ENCODE results near the gene ATP8A1.
"Not testable (repeated sequence)": the region's sequence is repeated elsewhere in the genome, so short reads cannot be mapped to it uniquely, and the experiment has no call there.

ATP8A1 gene

DNA sequence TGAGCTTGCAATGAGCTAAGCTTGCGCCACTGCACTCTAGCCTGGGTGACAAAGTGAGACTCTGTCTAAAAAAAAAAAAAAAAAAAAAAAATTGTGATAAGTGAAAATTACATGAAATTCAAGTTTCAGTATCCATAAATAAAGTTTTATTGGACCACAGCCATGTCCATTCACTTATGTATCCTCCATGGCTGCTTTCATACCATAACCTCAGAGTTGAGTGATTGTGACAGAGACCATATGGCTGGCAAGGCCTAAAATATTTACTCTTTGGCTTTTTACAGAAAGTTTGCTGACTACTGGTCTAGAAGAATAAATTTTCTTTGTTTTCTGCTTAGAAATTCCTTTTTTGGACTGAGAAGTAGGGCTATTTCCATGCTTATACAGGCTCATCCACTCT, 271.4 kb downstream of the ATP8A1 start:
- TF ChIP-seq EZH2phosphoT487 (IDR thresholded peaks at IDR 0.05; ENCODE audit: low read depth) = no peak
- TF ChIP-seq, protein P1, sequence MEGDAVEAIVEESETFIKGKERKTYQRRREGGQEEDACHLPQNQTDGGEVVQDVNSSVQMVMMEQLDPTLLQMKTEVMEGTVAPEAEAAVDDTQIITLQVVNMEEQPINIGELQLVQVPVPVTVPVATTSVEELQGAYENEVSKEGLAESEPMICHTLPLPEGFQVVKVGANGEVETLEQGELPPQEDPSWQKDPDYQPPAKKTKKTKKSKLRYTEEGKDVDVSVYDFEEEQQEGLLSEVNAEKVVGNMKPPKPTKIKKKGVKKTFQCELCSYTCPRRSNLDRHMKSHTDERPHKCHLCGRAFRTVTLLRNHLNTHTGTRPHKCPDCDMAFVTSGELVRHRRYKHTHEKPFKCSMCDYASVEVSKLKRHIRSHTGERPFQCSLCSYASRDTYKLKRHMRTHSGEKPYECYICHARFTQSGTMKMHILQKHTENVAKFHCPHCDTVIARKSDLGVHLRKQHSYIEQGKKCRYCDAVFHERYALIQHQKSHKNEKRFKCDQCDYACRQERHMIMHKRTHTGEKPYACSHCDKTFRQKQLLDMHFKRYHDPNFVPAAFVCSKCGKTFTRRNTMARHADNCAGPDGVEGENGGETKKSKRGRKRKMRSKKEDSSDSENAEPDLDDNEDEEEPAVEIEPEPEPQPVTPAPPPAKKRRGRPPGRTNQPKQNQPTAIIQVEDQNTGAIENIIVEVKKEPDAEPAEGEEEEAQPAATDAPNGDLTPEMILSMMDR (IDR thresholded peaks at IDR 0.05; ENCODE audit: low read depth, low read length) = no peak

DNA sequence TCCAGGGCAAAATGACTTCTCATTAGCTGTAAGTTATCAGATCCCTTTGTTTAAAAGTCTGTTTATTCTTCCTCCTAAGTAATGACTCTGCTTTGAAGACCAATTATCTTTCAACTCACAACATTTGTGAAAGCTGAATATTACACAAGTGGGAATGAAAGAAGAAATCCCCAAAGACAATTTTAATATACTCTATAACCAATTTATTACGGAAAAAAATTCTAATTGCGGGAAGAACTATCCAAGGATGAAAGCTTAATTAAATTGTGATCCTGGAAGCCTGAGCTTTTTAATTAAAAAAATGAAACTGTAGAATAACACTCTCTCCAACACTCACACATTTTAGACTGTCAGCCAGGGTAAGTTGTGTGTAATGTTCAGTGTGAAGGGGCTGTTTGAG, 275.2 kb downstream of the ATP8A1 start:
- TF ChIP-seq, protein P1 (IDR thresholded peaks at IDR 0.05; ENCODE audit: low read depth, low read length) = no peak
- TF ChIP-seq EZH2phosphoT487 (IDR thresholded peaks at IDR 0.05; ENCODE audit: low read depth) = no peak
- no peak overlapping the region for H2AFZ ChIP-seq (ENCODE audit: low read depth, low read length)
- no peaks in the 10 kb centered on the region for H3K4me1 ChIP-seq (ENCODE audit: low read length)
- no peak overlapping the region for H3K9ac ChIP-seq (ENCODE audit: low read length)
- no peaks in the 10 kb centered on the region for H3K79me2 ChIP-seq (ENCODE audit: low read length)
- no peak overlapping the region for H3K4me3 ChIP-seq (ENCODE audit: low read length)
- no peaks in the 10 kb centered on the region for H3K36me3 ChIP-seq (replicated peaks; ENCODE audit: low read depth, low read length)
- no peak overlapping the region for H3K27ac ChIP-seq (ENCODE audit: low read length)
- H4K20me1 ChIP-seq (ENCODE audit: insufficient read depth, low read length) = no peaks in the 10 kb centered on the region
- H3K9me3 ChIP-seq (ENCODE audit: insufficient read depth, low read length) = no peaks in the 10 kb centered on the region
- no peak overlapping the region for H3K4me2 ChIP-seq (ENCODE audit: low read length)
- H3K27me3 ChIP-seq (ENCODE audit: low read depth, low read length) = no peaks in the 10 kb centered on the region

More for the DNA sequence above, 271.4 kb downstream of the ATP8A1 start:
- Histone ChIP-seq H3K9me3 (ENCODE audit: insufficient read depth, low read length) (no peaks in the 10 kb centered on the region), H3K36me3 (replicated peaks; ENCODE audit: low read depth, low read length) (no peaks in the 10 kb centered on the region), H3K4me1 (ENCODE audit: low read length) (peaks cover 4% of the 10 kb centered on the region), H3K4me2 (ENCODE audit: low read length) (no peak overlapping the region), H4K20me1 (ENCODE audit: insufficient read depth, low read length) (no peaks in the 10 kb centered on the region), H3K4me3 (ENCODE audit: low read length) (no peak overlapping the region), H3K79me2 (ENCODE audit: low read length) (no peaks in the 10 kb centered on the region), H3K27me3 (ENCODE audit: low read depth, low read length) (no peaks in the 10 kb centered on the region), H3K9ac (ENCODE audit: low read length) (no peak overlapping the region), H3K27ac (ENCODE audit: low read length) (no peak overlapping the region), H2AFZ (ENCODE audit: low read depth, low read length) (no peak overlapping the region)

DNA sequence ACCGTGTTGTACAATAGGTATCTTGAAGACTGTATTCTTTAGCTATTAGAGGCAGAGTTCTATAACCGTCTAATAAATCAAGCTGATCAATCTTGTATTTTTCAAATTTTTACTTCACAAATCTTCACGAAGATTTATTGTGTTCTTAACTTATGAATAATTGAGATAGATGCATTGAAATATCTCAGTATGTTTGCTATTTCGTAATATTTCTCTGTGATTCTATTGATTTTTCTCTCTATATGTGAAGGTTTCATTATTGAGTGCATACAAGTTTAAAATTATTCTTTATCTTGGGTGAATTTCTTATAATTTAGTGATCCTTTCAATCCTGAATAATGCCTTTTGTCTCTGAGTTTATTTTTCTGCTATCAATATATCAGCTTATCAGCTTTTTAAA, 279.4 kb downstream of the ATP8A1 start:
- H3K9ac ChIP-seq (ENCODE audit: low read length) = no peak overlapping the region
- no peak overlapping the region for H3K4me2 ChIP-seq (ENCODE audit: low read length)
- no peak overlapping the region for H3K27ac ChIP-seq (ENCODE audit: low read length)
- TF ChIP-seq, protein P1 (IDR thresholded peaks at IDR 0.05; ENCODE audit: low read depth, low read length) = no peak
- TF ChIP-seq EZH2phosphoT487 (IDR thresholded peaks at IDR 0.05; ENCODE audit: low read depth) = no peak
- H3K27me3 ChIP-seq (ENCODE audit: low read depth, low read length) = no peaks in the 10 kb centered on the region; the same call in 1 of the 2 replicates
- H2AFZ ChIP-seq (ENCODE audit: low read depth, low read length) = no peak overlapping the region
- no peaks in the 10 kb centered on the region for H3K79me2 ChIP-seq (ENCODE audit: low read length)
- no peaks in the 10 kb centered on the region for H3K36me3 ChIP-seq (replicated peaks; ENCODE audit: low read depth, low read length)
- H3K4me3 ChIP-seq (ENCODE audit: low read length) = no peak overlapping the region
- no peaks in the 10 kb centered on the region for H3K4me1 ChIP-seq (ENCODE audit: low read length)
- H3K9me3 ChIP-seq (ENCODE audit: insufficient read depth, low read length) = no peaks in the 10 kb centered on the region
- no peaks in the 10 kb centered on the region for H4K20me1 ChIP-seq (ENCODE audit: insufficient read depth, low read length)

- not testable (repeated sequence) for H2AFZ ChIP-seq (ENCODE audit: low read depth, low read length); H4K20me1 ChIP-seq (ENCODE audit: insufficient read depth, low read length); H3K79me2 ChIP-seq (ENCODE audit: low read length); H3K27ac ChIP-seq (ENCODE audit: low read length); H3K4me3 ChIP-seq (ENCODE audit: low read length); H3K9me3 ChIP-seq (ENCODE audit: insufficient read depth, low read length); H3K4me1 ChIP-seq (ENCODE audit: low read length); H3K27me3 ChIP-seq (ENCODE audit: low read depth, low read length); H3K4me2 ChIP-seq (ENCODE audit: low read length); H3K36me3 ChIP-seq (replicated peaks; ENCODE audit: low read depth, low read length); H3K9ac ChIP-seq (ENCODE audit: low read length)
Observed at GRCh38 chr4:42372303-42372702, 284.6 kb downstream of the ATP8A1 start.

Measured in OCI-LY3 (cell line).